ENCODE measurements around the gene KATNA1.

Gene KATNA1

GRCh38 chr6:149559389-149559788 lies 89.1 kb downstream of the KATNA1 start:
- H3K27ac ChIP-seq, result no peak overlapping the region
- TF ChIP-seq CTCF (conservative IDR thresholded peaks at IDR 0.05) (no peak), ZFX (IDR thresholded peaks at IDR 0.05) (no peak)

GRCh38 chr6:149558029-149558428 lies 90.5 kb downstream of the KATNA1 start:
- no peak for TF ChIP-seq ZFX (IDR thresholded peaks at IDR 0.05)
- TF ChIP-seq CTCF (conservative IDR thresholded peaks at IDR 0.05), result no peak

DNA sequence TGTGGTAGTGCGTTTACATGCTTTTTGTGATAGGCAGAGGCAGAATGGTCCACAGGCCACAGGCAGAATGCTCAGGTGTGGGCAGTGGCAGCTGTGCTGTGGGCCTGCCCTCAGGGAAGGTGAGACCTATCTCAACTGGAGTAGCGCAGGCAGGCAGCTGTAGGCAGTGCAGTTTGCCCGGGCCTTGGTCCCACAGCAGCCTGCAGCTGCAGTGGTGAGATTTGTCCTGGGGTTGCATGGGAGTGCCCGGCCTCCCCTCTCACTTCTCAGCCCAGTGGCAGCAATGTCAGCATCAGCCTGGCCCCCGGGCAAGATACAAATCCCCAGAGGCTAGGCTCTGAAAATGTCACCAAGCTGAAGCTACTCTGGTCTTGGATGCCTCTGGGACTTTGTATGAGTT lies 96.6 kb downstream of the KATNA1 start:
- no peak for TF ChIP-seq ZFX (IDR thresholded peaks at IDR 0.05)
- TF ChIP-seq CTCF (conservative IDR thresholded peaks at IDR 0.05), result no peak
- H3K27ac ChIP-seq, result no peak overlapping the region

More at GRCh38 chr6:149558029-149558428, 90.5 kb downstream of the KATNA1 start:
- H3K27ac ChIP-seq, result no peak overlapping the region

- TF ChIP-seq ZFX (IDR thresholded peaks at IDR 0.05) (no peak), CTCF (conservative IDR thresholded peaks at IDR 0.05) (peak; percentile 91)
- H3K27ac ChIP-seq, result peak within 1 kb of the TSS; percentile 82
Measured at GRCh38 chr6:149545754-149546471, 102.6 kb downstream of the KATNA1 start, which contains the start of gene PPIL4. PPIL4 (minus strand) TSS chr6:149546043; CDS start chr6:149546005, 38 bp downstream.

- TF ChIP-seq CTCF (conservative IDR thresholded peaks at IDR 0.05), result no peak
- no peak for TF ChIP-seq ZFX (IDR thresholded peaks at IDR 0.05)
- peak overlapping the region; percentile 82 for H3K27ac ChIP-seq
Measured at GRCh38 chr6:149545258-149545753, 103.2 kb downstream of the KATNA1 start.

All from C4-2B (cell line).